ENCODE data around the gene SYNE2.
"Not testable (repeated sequence)": the region's sequence is repeated elsewhere in the genome, so short reads cannot be mapped to it uniquely, and the experiment has no call there.

SYNE2 gene

GRCh38 chr14:63966407-63966806 lies 113.6 kb downstream of the SYNE2 start:
- no peak for DNase-seq

- DNase-seq, result no peak
These were observed 119.6 kb downstream of the SYNE2 start for GRCh38 chr14:63972323-63972932.

GRCh38 chr14:63974176-63974575 lies 121.4 kb downstream of the SYNE2 start:
- no peak for DNase-seq

- no peak for DNase-seq
These were observed 128.8 kb downstream of the SYNE2 start for GRCh38 chr14:63981569-63981968.

- no peak for DNase-seq
These were observed 129.4 kb downstream of the SYNE2 start for GRCh38 chr14:63982156-63982555.

GRCh38 chr14:63982629-63983028 lies 129.8 kb downstream of the SYNE2 start:
- no peak for DNase-seq

- no peak for DNase-seq
These were observed 134.2 kb downstream of the SYNE2 start for GRCh38 chr14:63986789-63987533.

GRCh38 chr14:63988579-63988978 lies 135.8 kb downstream of the SYNE2 start:
- DNase-seq, result no peak

- DNase-seq, result no peak
These were observed 139.0 kb downstream of the SYNE2 start for GRCh38 chr14:63991833-63992232.

- DNase-seq, result no peak
These were observed 140.1 kb downstream of the SYNE2 start for GRCh38 chr14:63992858-63993257.

- DNase-seq, result no peak
These were observed 141.2 kb downstream of the SYNE2 start for GRCh38 chr14:63993992-63994391.

GRCh38 chr14:63995285-63995684 lies 142.5 kb downstream of the SYNE2 start:
- DNase-seq, result no peak

- no peak for DNase-seq
These were observed 143.2 kb downstream of the SYNE2 start for GRCh38 chr14:63996016-63996415.

GRCh38 chr14:63996625-63997220 lies 143.9 kb downstream of the SYNE2 start:
- no peak for DNase-seq

- no peak for DNase-seq
These were observed 147.9 kb downstream of the SYNE2 start for GRCh38 chr14:64000749-64001148.

- no peak for DNase-seq
These were observed 153.0 kb downstream of the SYNE2 start for GRCh38 chr14:64005822-64006221.

- no peak for DNase-seq
These were observed 155.2 kb downstream of the SYNE2 start for GRCh38 chr14:64008016-64008415.

GRCh38 chr14:64012003-64012402 lies 159.2 kb downstream of the SYNE2 start:
- no peak for DNase-seq

- DNase-seq, result no peak
These were observed 159.9 kb downstream of the SYNE2 start for GRCh38 chr14:64012720-64013119.

GRCh38 chr14:64025479-64025878 lies 172.7 kb downstream of the SYNE2 start:
- DNase-seq, result no peak

- no peak for DNase-seq
These were observed 173.8 kb downstream of the SYNE2 start for GRCh38 chr14:64026600-64026999.

GRCh38 chr14:64035143-64035542 lies 182.3 kb downstream of the SYNE2 start:
- DNase-seq, result no peak

GRCh38 chr14:64037869-64038745 lies 185.3 kb downstream of the SYNE2 start:
- DNase-seq, result not testable (repeated sequence)
